Activated T-helper 1 cell treated with anti-CD3 and anti-CD28 coated beads, Interleukin-2, amount 50 U/mL, for 16 hours (primary cell): ENCODE results near the gene PIP5K1B.

ENCODE experiments used
- DNase-seq, 2 donors: peaks; one replicate each; pipeline ENCODE4 v3.0.0-alpha.2; 2020; ENCODE audit warnings: low read depth in 1 of 2, low spot score in 1 of 2

Gene PIP5K1B

GRCh38 chr9:68769852-68770251 lies 64.8 kb downstream of the PIP5K1B start:
- DNase-seq = no peak

GRCh38 chr9:68771376-68771775 lies 66.3 kb downstream of the PIP5K1B start:
- DNase-seq = no peak

GRCh38 chr9:68775003-68775730 lies 70.1 kb downstream of the PIP5K1B start:
- no peak for DNase-seq

- no peak for DNase-seq
Observed at GRCh38 chr9:68777070-68777763, 72.2 kb downstream of the PIP5K1B start.

GRCh38 chr9:68778635-68779034 lies 73.6 kb downstream of the PIP5K1B start:
- no peak for DNase-seq

- peak; percentile 88 to 90 for DNase-seq
Observed at GRCh38 chr9:68779558-68780379, 74.7 kb downstream of the PIP5K1B start.

- no peak for DNase-seq
Observed at GRCh38 chr9:68780380-68780712, 75.3 kb downstream of the PIP5K1B start.

GRCh38 chr9:68780720-68781119 lies 75.7 kb downstream of the PIP5K1B start:
- DNase-seq = no peak

GRCh38 chr9:68781928-68782327 lies 76.9 kb downstream of the PIP5K1B start:
- DNase-seq = no peak

- no peak for DNase-seq
Observed at GRCh38 chr9:68782546-68782945, 77.5 kb downstream of the PIP5K1B start.

- no peak for DNase-seq
Observed at GRCh38 chr9:68785965-68786364, 80.9 kb downstream of the PIP5K1B start.

GRCh38 chr9:68791169-68791568 lies 86.1 kb downstream of the PIP5K1B start:
- DNase-seq = no peak

- no peak for DNase-seq
Observed at GRCh38 chr9:68793605-68794343, 88.7 kb downstream of the PIP5K1B start.

- no peak for DNase-seq
Observed at GRCh38 chr9:68794898-68795297, 89.9 kb downstream of the PIP5K1B start.

- no peak for DNase-seq
Observed at GRCh38 chr9:68795411-68795810, 90.4 kb downstream of the PIP5K1B start.

- no peak for DNase-seq
Observed at GRCh38 chr9:68797116-68797515, 92.1 kb downstream of the PIP5K1B start.

GRCh38 chr9:68798423-68798822 lies 93.4 kb downstream of the PIP5K1B start:
- no peak for DNase-seq

- no peak for DNase-seq
Observed at GRCh38 chr9:68800836-68801235, 95.8 kb downstream of the PIP5K1B start.

GRCh38 chr9:68802525-68803015 lies 97.5 kb downstream of the PIP5K1B start:
- no peak for DNase-seq

- no peak for DNase-seq
Observed at GRCh38 chr9:68804911-68805889, 100.2 kb downstream of the PIP5K1B start.
